Transverse colon (tissue), 4 donors: ENCODE measurements around the gene PPP3CA.

Source experiments
- CTCF ChIP-seq, 5 experiments: fragments of 200-600 bp in 3 of 5; fragments of 450-650 bp in 2 of 5; sonication (generic) in 3 of 5; IDR thresholded peaks; 1 replicate in 2 of 5; 2 replicates in 3 of 5; pipeline ENCODE4 v1.5.1; 2016 to 2017; ENCODE audit warnings: antibody characterized with exemption in 5 of 5, inconsistent platforms in 3 of 5, mild to moderate bottlenecking in 2 of 5, moderate library complexity in 1 of 5
- POLR2A ChIP-seq: fragments of 450-650 bp; IDR thresholded peaks from one replicate; pipeline ENCODE4 v1.6.1; 2016; ENCODE audit warnings: antibody characterized with exemption, mild to moderate bottlenecking, moderate library complexity
- POLR2AphosphoS5 ChIP-seq, 3 donors: sonication (generic); formaldehyde crosslinking; IDR thresholded peaks; one replicate each; pipeline ENCODE4 v1.6.1; 2016; ENCODE audit warnings: antibody characterized with exemption in 3 of 3

GRCh38 chr4:101178731-101179130, 168.6 kb downstream of the PPP3CA start:
- TF ChIP-seq POLR2AphosphoS5 (IDR thresholded peaks at IDR 0.05) (no peak), POLR2A (no peak), CTCF (IDR thresholded peaks at IDR 0.05) (no peak)
